Calu3 (cell line): ENCODE results near the gene TOR3A. TPM values are rescaled to one million over a fixed set of nuclear protein-coding genes. Genes with fewer than 3 reads are reported as not detected.

Experiments used
- BruUV-seq: library from RNA; stranded (reverse); fragments of 400-500 nt; replicated peaks from 2 replicates; lab custom pipeline; 2021; lab: Mats Ljungman, UMichigan
- CTCF ChIA-PET: fragments of 300-600 bp; sonication (Branson Sonifier 250); formaldehyde crosslinking; loops from one replicate; lab custom pipeline; 2022; ENCODE audit warnings: antibody characterized with exemption; lab: Charles Lee
- DNase-seq: peaks from one replicate; pipeline ENCODE4 v3.0.0; 2022
- H3K27ac Mint-ChIP-seq: one replicate; pipeline ENCODE4 v1.8.0; 2022; ENCODE audit warnings: mixed read lengths; ENCODE audit not compliant: unreplicated experiment
- H3K27me3 Mint-ChIP-seq: one replicate; pipeline ENCODE4 v1.8.0; 2022; ENCODE audit warnings: mixed read lengths; ENCODE audit not compliant: unreplicated experiment
- H3K36me3 Mint-ChIP-seq: one replicate; pipeline ENCODE4 v1.8.0; 2022; ENCODE audit warnings: mild to moderate bottlenecking, moderate library complexity, mixed read lengths; ENCODE audit not compliant: insufficient read depth, unreplicated experiment
- H3K4me1 Mint-ChIP-seq: one replicate; pipeline ENCODE4 v1.8.0; 2022; ENCODE audit warnings: mild to moderate bottlenecking, low read depth, mixed read lengths; ENCODE audit not compliant: unreplicated experiment
- H3K4me3 Mint-ChIP-seq: one replicate; pipeline ENCODE4 v1.8.0; 2022; ENCODE audit warnings: mild to moderate bottlenecking, low read depth, moderate library complexity, mixed read lengths; ENCODE audit not compliant: unreplicated experiment
- H3K9me3 Mint-ChIP-seq: one replicate; pipeline ENCODE4 v1.8.0; 2022; ENCODE audit warnings: low read depth, mixed read lengths; ENCODE audit not compliant: unreplicated experiment
- CTCF ChIP-seq: fragments of 200-600 bp; IDR thresholded peaks from one replicate; pipeline ENCODE4 v1.8.0; 2022; ENCODE audit warnings: antibody characterized with exemption; ENCODE audit not compliant: unreplicated experiment
- intact Hi-C: fragments of 100-400 bp; cut with micrococcal nuclease; formaldehyde crosslinking; loops from one replicate; pipeline ENCODE4 v1.10.0; 2022; ENCODE audit not compliant: unreplicated experiment
- total RNA-seq: library from RNA; stranded (reverse); gene quantifications from 2 replicates; pipeline ENCODE4 v1.2.3, GENCODE V29; 2022

Gene TOR3A
- total RNA-seq, 1 experiment from 2014 or later, result 38.8 TPM

- no peak for DNase-seq
- Mint-ChIP-seq H3K27me3 (no peaks in the 10 kb centered on the region), H3K27ac (no peak overlapping the region), H3K4me3 (no peak overlapping the region), H3K9me3 (no peaks in the 10 kb centered on the region), H3K4me1 (peaks cover 16% of the 10 kb centered on the region), H3K36me3 (peaks cover 21% of the 10 kb centered on the region)
- BruUV-seq, result no TSS peak
- intact Hi-C loops, result no loop called here
- CTCF ChIA-PET, result interaction anchor here (1.4 kb wide), 1 partner anchor 30 kb away, joined by 3 read pairs; no protein-coding TSS in a partner anchor
- TF ChIP-seq CTCF, result no peak
Measured at GRCh38 chr1:179145521-179145920, 63.7 kb downstream of the TOR3A start.

Other genes starting within 250 kb of the TOR3A start
- 0.35 and 0.59 TPM in 2 replicates for gene ANGPTL1, start 211.0 kb upstream of the TOR3A start, total RNA-seq
- 57.9 and 66.6 TPM in 2 replicates for gene FAM20B, start 56.2 kb upstream of the TOR3A start, total RNA-seq
- gene ABL2, start 147.6 kb downstream of the TOR3A start, total RNA-seq, result 38.8 and 47.8 TPM in 2 replicates
- gene SOAT1, start 211.7 kb downstream of the TOR3A start, total RNA-seq, result 134 and 190 TPM in 2 replicates